Progenitor cell of endocrine pancreas (in vitro differentiated cells): ENCODE measurements around the gene PROSER3. TPM values are rescaled to one million over a fixed set of nuclear protein-coding genes. Genes with fewer than 3 reads are reported as not detected.

ENCODE experiments used
- DNase-seq: peaks from one replicate; pipeline ENCODE4 v3.0.0; 2021; ENCODE audit warnings: low spot score; ENCODE audit not compliant: unreplicated experiment
- H3K27ac Mint-ChIP-seq: 2 replicates; pipeline ENCODE4 v1.8.0; 2021; ENCODE audit warnings: mild to moderate bottlenecking, moderate library complexity, mixed read lengths
- H3K27me3 Mint-ChIP-seq: 2 replicates; pipeline ENCODE4 v1.8.0; 2021; ENCODE audit warnings: mixed read lengths
- H3K36me3 Mint-ChIP-seq: 2 replicates; pipeline ENCODE4 v1.8.0; 2022; ENCODE audit warnings: mixed read lengths; ENCODE audit not compliant: insufficient read depth
- H3K4me1 Mint-ChIP-seq: 2 replicates; pipeline ENCODE4 v1.8.0; 2021; ENCODE audit warnings: low read depth, mixed read lengths
- H3K4me3 Mint-ChIP-seq: 2 replicates; pipeline ENCODE4 v1.8.0; 2021; ENCODE audit warnings: low read depth, mild to moderate bottlenecking, moderate library complexity, mixed read lengths
- H3K9me3 Mint-ChIP-seq: 2 replicates; pipeline ENCODE4 v1.8.0; 2021; ENCODE audit warnings: low read depth, mixed read lengths
- CTCF ChIP-seq: fragments of 200-600 bp; sonication (generic); IDR thresholded peaks from one replicate; pipeline ENCODE4 v1.5.0; 2021; ENCODE audit warnings: antibody characterized with exemption, mild to moderate bottlenecking; ENCODE audit not compliant: unreplicated experiment
- total RNA-seq: library from RNA; stranded (reverse); gene quantifications from 2 replicates; pipeline ENCODE4 v1.2.1, GENCODE V29; 2021

PROSER3 gene
- total RNA-seq, 1 donor from 2014 or later: 58.6 TPM

- DNase-seq: no peak
- H3K36me3 Mint-ChIP-seq: no peaks in the 10 kb centered on the region
- H3K27me3 Mint-ChIP-seq: peaks cover 7% of the 10 kb centered on the region
- no peak overlapping the region for H3K4me3 Mint-ChIP-seq
- H3K9me3 Mint-ChIP-seq: no peaks in the 10 kb centered on the region
- no peaks in the 10 kb centered on the region for H3K4me1 Mint-ChIP-seq
- H3K27ac Mint-ChIP-seq: no peak overlapping the region
- TF ChIP-seq CTCF: no peak
Observed at GRCh38 chr19:35805526-35806102, 47.6 kb downstream of the PROSER3 start.

- no peaks in the 10 kb centered on the region for H3K36me3 Mint-ChIP-seq
- no peak for DNase-seq
- no peak overlapping the region for H3K27ac Mint-ChIP-seq
- H3K27me3 Mint-ChIP-seq: peaks cover 10% of the 10 kb centered on the region
- H3K4me3 Mint-ChIP-seq: no peak overlapping the region
- no peaks in the 10 kb centered on the region for H3K9me3 Mint-ChIP-seq
- no peaks in the 10 kb centered on the region for H3K4me1 Mint-ChIP-seq
- TF ChIP-seq CTCF: no peak
Observed at GRCh38 chr19:35806597-35806996, 48.6 kb downstream of the PROSER3 start.

GRCh38 chr19:35807633-35808032 lies 49.7 kb downstream of the PROSER3 start:
- no peak for DNase-seq
- Mint-ChIP-seq H3K9me3 (no peaks in the 10 kb centered on the region), H3K27me3 (peaks cover 10% of the 10 kb centered on the region), H3K4me1 (peaks cover under 1% of the 10 kb centered on the region), H3K27ac (no peak overlapping the region), H3K4me3 (no peak overlapping the region), H3K36me3 (no peaks in the 10 kb centered on the region)
- no peak for TF ChIP-seq CTCF

- DNase-seq: no peak
- H3K27ac Mint-ChIP-seq: peak overlapping the region; percentile 2
Observed at GRCh38 chr19:35811317-35812219, 53.6 kb downstream of the PROSER3 start.

More at GRCh38 chr19:35811317-35812219, 53.6 kb downstream of the PROSER3 start:
- Mint-ChIP-seq H3K9me3 (no peaks in the 10 kb centered on the region), H3K36me3 (no peaks in the 10 kb centered on the region), H3K4me3 (no peak overlapping the region), H3K27me3 (peaks cover 16% of the 10 kb centered on the region), H3K4me1 (peaks cover 2% of the 10 kb centered on the region)
- no peak for TF ChIP-seq CTCF
